Osteoblast (primary cell): Measurements from ENCODE around the gene NT5DC2. TPM values are rescaled to one million over a fixed set of nuclear protein-coding genes. Genes with fewer than 3 reads are reported as not detected.

Experiments
- DNase-seq: peaks from one replicate; pipeline ENCODE4 v3.0.0; 2011; ENCODE audit warnings: low spot score, mixed read lengths; ENCODE audit not compliant: insufficient read length; ENCODE audit errors: missing footprints
- H2AFZ ChIP-seq: 2 replicates; pipeline ENCODE4 v1.6.0; 2011; ENCODE audit warnings: mild to moderate bottlenecking, low read length
- H3K27ac ChIP-seq: 2 replicates; pipeline ENCODE4 v1.5.1; 2011; ENCODE audit warnings: mild to moderate bottlenecking, low read depth, low read length, moderate library complexity
- H3K27me3 ChIP-seq: 2 replicates; pipeline ENCODE4 v1.6.0; 2012; ENCODE audit warnings: mild to moderate bottlenecking, control low read depth, inconsistent platforms, low read length, moderate library complexity; ENCODE audit not compliant: insufficient read depth
- H3K36me3 ChIP-seq: 2 replicates; pipeline ENCODE4 v1.5.1; 2011; ENCODE audit warnings: mild to moderate bottlenecking, low read length, control low read depth, moderate library complexity; ENCODE audit not compliant: insufficient read depth
- H3K4me1 ChIP-seq: 2 replicates; pipeline ENCODE4 v1.5.1; 2011; ENCODE audit warnings: mild to moderate bottlenecking, low read length, control low read depth, moderate library complexity; ENCODE audit not compliant: insufficient read depth
- H3K4me2 ChIP-seq: 2 replicates; pipeline ENCODE4 v1.6.0; 2011; ENCODE audit warnings: mild to moderate bottlenecking, low read length; ENCODE audit not compliant: insufficient read depth
- H3K4me3 ChIP-seq: fragments of 200-600 bp; sonication (generic); 3 replicates; pipeline ENCODE4 v1.5.1; 2012; ENCODE audit warnings: mild to moderate bottlenecking, low read length, inconsistent platforms; ENCODE audit not compliant: insufficient read depth
- H3K79me2 ChIP-seq: 2 replicates; pipeline ENCODE4 v1.6.0; 2012; ENCODE audit warnings: mild to moderate bottlenecking, low read length, control low read depth, inconsistent platforms; ENCODE audit not compliant: insufficient read depth
- H3K9me3 ChIP-seq: 2 replicates; pipeline ENCODE4 v1.5.1; 2011; ENCODE audit warnings: low read depth, low read length, control low read depth
- H4K20me1 ChIP-seq: 2 replicates; pipeline ENCODE4 v1.6.0; 2012; ENCODE audit warnings: mild to moderate bottlenecking, low read length, control low read depth; ENCODE audit not compliant: insufficient read depth
- CTCF ChIP-seq: IDR thresholded peaks from 2 replicates; pipeline ENCODE4 v1.5.1; 2011; ENCODE audit warnings: mild to moderate bottlenecking, low read depth, low read length, moderate library complexity; ENCODE audit errors: extremely low read depth
- small RNA-seq: library from RNA; depleted of rRNA; stranded (forward); fragments of <200 nt; gene quantifications from one replicate; pipeline ENCODE3, GENCODE V24; 2012
- total RNA-seq: library from RNA; depleted of rRNA; stranded (reverse); fragments of >200 nt; gene quantifications from 2 replicates; pipeline ENCODE4 v1.2.3, GENCODE V29; 2012

Gene NT5DC2
- total RNA-seq, 1 donor, result 52.5 TPM

DNA sequence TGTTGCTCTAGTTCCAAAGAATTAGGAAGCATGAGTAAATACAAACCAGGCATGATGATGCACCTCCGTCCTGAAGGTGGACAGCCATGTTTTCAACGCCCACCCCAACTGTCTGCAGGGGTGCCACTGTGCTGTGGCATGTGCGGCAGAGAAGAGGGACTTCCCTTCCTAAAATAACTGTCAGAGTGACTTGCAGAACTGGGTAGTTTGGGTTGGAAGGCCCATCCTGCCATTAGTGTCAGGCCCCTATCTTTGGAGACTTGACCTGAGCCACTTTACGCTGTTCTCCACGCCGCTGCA is 55.9 kb downstream of the NT5DC2 start:
- no peak for TF ChIP-seq CTCF
- H3K4me3 ChIP-seq, result no peak overlapping the region
- no peaks in the 10 kb centered on the region for H3K4me1 ChIP-seq
- no peaks in the 10 kb centered on the region for H3K27me3 ChIP-seq
- no peak overlapping the region for H3K27ac ChIP-seq
- H2AFZ ChIP-seq, result no peak overlapping the region
- peaks cover 18% of the 10 kb centered on the region for H4K20me1 ChIP-seq
- peaks cover 6% of the 10 kb centered on the region for H3K79me2 ChIP-seq
- peak; percentile 36 for DNase-seq
- H3K9me3 ChIP-seq, result no peaks in the 10 kb centered on the region
- H3K4me2 ChIP-seq, result no peak overlapping the region
- peaks cover 93% of the 10 kb centered on the region for H3K36me3 ChIP-seq

DNA sequence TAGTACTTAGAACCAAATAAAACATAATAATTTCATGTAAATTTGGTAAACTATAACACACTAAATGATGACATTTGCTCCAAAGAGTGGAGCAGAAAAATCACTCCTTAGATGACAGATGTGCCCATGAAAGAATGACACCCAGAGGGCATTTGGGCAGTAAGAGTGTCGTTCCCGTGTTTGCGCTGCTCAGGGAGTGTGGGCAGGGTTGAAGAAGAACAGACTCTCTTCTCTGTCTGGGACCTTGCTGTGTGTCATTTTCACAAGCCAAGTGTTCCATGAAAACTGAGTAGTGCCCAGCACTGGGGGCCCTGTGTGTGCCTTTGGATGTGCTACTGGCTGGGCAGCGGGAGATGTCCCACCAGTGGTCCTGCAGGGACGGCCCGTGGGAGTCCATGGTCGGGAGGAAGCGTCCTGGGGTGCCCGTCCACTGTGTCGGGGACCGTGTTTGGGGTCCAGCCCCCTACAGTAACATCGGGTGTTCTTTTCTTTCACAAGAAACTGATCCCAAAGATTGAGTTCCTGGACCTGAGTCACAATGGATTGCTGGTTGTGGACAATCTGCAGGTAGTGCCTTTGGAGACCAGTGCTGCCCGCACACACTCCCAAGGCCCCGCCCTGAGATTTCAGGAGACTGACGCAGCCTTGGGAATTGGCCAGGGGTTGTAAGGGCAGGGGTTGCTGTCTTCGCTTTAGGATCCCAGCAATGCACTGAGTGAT is 56.4 kb downstream of the NT5DC2 start:
- Histone ChIP-seq H3K4me2 (no peak overlapping the region), H4K20me1 (peaks cover 23% of the 10 kb centered on the region), H3K4me3 (no peak overlapping the region), H3K4me1 (no peaks in the 10 kb centered on the region), H3K27me3 (no peaks in the 10 kb centered on the region), H3K9me3 (no peaks in the 10 kb centered on the region), H3K36me3 (peaks cover 94% of the 10 kb centered on the region), H3K27ac (no peak overlapping the region), H2AFZ (no peak overlapping the region), H3K79me2 (peaks cover 9% of the 10 kb centered on the region)
- TF ChIP-seq CTCF, result no peak
- DNase-seq, result peak; percentile 43

Small RNAs within 50 kb of the gene (small RNA-seq; reads per million reads assigned to genes)
- gene RNU6-856P (not detected), gene RNU6ATAC16P (not detected)

Other genes starting within 250 kb of the NT5DC2 start
- gene GLYCTK, start 246.0 kb downstream of the NT5DC2 start, total RNA-seq, result 13.8 and 15.0 TPM in 2 replicates
- gene DNAH1, start 217.5 kb downstream of the NT5DC2 start, total RNA-seq, result 8.0 and 8.7 TPM in 2 replicates
- gene BAP1, start 123.8 kb downstream of the NT5DC2 start, total RNA-seq, result 65.4 and 72.4 TPM in 2 replicates
- 8.8 and 10.9 TPM in 2 replicates for gene PHF7, start 123.2 kb downstream of the NT5DC2 start, total RNA-seq
- gene SEMA3G, start 88.8 kb downstream of the NT5DC2 start, total RNA-seq, result under 0.01 TPM in 1 of 2 replicates, not detected in the other
- 0.29 and 0.36 TPM in 2 replicates for gene TNNC1, start 79.8 kb downstream of the NT5DC2 start, total RNA-seq
- gene NISCH, start 78.3 kb downstream of the NT5DC2 start, total RNA-seq, result 72.2 and 83.2 TPM in 2 replicates
- 0.59 and 1.1 TPM in 2 replicates for gene STAB1, start 38.5 kb downstream of the NT5DC2 start, total RNA-seq
- gene UQCC5, start 2.7 kb upstream of the NT5DC2 start, total RNA-seq, result 6.5 and 8.3 TPM in 2 replicates
- 96.1 and 100 TPM in 2 replicates for gene PBRM1, start 152.1 kb upstream of the NT5DC2 start, total RNA-seq
- gene GNL3, start 152.2 kb upstream of the NT5DC2 start, total RNA-seq, result 111 and 129 TPM in 2 replicates
- gene GLT8D1, start 171.9 kb upstream of the NT5DC2 start, total RNA-seq, result 98.8 and 103 TPM in 2 replicates
- 60.1 and 67.0 TPM in 2 replicates for gene SPCS1, start 172.2 kb upstream of the NT5DC2 start, total RNA-seq
- 22.7 and 24.6 TPM in 2 replicates for gene NEK4, start 237.1 kb upstream of the NT5DC2 start, total RNA-seq
- not detected in 2 replicates for gene ITIH1, start 243.7 kb upstream of the NT5DC2 start, total RNA-seq